22Rv1 (cell line): ENCODE data around the gene MXD4.

Experiments used
- CTCF ChIP-seq: fragments of 450-650 bp; IDR thresholded peaks from 2 replicates; pipeline ENCODE4 v1.5.1; 2017; ENCODE audit warnings: mild to moderate bottlenecking
- ZFX ChIP-seq: fragments of 450-650 bp; IDR thresholded peaks from 2 replicates; pipeline ENCODE4 v1.6.1; 2017; ENCODE audit warnings: antibody characterized with exemption, borderline replicate concordance

GRCh38 chr4:2290974-2291704 is 29.2 kb upstream of the MXD4 start:
- TF ChIP-seq CTCF: no peak
- TF ChIP-seq ZFX: no peak
